Activated gamma-delta T cell (primary cell): ENCODE results near the gene SCGB1D2.

Source experiments
- DNase-seq: peaks from one replicate; lab custom pipeline; 2025; lab: John Stamatoyannopoulos, UW

SCGB1D2 gene

DNA sequence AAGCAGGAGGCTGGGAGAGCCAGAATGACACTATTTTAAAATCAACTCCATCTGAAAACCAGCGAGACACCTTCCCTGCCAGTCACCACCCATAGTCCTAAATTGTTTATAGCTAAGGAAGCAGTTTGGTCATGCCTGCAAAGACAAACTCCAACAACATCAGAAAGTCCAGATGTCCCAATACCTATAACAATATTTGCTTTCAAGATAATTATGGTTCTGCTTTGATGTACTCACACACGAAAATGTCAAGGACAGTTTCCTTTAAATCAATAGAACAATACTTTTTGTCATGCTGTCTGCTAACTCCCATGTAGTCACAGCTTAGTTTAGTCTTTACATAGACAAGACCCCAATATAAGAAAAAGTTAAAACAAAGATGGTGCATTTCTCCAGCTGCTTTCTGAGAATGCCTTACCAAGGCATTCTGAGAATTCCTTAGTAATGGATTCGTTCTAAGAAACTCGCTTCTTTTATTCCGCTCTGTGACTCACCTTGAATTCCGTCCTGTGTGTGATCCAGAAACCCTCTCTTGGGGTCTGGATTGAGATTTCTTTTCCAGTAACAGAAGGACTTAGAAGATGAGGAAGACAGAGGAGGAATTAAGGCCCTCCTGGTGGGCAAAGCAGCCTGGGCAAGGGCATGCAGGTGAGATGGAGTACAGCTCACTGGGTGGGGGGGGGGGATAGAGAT lies 18.4 kb downstream of the SCGB1D2 start:
- DNase-seq: no peak

DNA sequence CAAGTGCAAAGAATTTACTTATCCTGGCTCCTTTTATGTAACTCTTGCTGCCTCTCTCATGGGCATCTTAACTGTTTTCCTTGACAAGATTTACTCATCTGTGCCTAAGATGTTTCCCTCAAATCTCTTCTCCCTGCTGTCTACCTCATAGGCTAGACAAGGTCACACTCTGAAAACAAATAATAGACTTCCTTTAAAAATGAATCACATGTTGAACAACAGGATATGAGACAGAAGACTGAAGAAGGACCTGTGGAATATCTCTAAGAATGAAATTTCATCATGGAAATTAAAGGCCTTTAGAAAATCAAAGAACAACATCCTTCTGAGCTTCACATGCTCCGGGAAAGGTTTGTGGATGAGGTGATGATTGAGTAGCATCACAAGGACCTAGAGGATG lies 22.0 kb downstream of the SCGB1D2 start:
- DNase-seq: no peak

DNA sequence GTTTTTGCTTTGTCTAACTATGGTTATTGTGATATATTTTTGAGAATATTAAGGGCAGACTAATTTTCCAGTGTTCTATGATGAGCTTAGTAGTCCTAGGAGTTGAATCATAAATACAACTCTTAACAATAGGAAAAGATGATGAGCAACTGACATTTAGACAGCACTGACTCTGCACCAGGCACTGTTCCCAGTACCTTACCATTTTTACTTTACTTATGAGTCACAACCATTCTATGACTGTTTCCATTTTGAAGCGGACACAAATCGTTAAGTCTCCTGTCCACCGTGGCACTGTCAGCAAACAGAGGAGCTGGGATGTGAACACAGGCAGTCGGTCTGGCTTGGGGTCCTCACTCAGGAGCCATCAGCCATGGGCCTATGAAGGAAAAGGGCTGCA lies 24.5 kb downstream of the SCGB1D2 start:
- no peak for DNase-seq

DNA sequence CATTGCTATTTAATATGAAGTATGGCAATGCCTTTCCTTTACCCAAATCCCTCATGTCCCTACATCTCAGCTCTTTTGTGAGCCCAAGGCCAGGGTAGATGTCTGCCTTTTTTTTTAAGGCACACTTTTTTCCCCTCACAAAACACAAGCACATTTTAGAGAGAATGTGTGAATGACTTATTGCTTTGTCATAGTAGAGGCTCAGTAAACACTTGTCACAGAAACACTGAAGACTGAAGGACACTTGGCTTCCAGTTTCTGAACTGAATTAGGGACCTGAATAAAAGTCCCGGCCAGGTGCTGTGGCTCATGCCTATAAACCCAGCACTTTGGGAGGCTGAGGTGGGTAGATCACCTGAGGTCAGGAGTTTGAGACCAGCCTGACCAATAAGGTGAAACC lies 25.0 kb downstream of the SCGB1D2 start:
- DNase-seq: no peak

DNA sequence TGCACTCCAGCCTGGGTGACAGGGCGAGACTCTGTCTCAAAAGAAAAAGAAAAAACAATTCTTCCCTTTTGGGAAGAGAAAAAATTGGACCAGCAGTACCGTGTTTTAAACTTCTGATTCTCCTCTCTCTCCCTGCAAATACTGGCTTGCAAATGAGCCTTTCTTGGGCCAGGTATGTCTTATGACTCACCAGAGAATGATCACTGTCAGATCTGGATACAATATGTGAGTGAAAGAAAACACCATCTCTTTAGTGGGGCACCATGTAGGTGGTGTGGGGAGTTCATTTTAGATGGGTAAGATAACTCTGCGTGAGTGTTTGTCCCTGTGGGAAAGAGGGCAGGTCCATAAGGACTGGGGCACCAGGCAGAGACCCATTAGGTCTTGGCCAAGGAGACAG lies 25.5 kb downstream of the SCGB1D2 start:
- DNase-seq: no peak

DNA sequence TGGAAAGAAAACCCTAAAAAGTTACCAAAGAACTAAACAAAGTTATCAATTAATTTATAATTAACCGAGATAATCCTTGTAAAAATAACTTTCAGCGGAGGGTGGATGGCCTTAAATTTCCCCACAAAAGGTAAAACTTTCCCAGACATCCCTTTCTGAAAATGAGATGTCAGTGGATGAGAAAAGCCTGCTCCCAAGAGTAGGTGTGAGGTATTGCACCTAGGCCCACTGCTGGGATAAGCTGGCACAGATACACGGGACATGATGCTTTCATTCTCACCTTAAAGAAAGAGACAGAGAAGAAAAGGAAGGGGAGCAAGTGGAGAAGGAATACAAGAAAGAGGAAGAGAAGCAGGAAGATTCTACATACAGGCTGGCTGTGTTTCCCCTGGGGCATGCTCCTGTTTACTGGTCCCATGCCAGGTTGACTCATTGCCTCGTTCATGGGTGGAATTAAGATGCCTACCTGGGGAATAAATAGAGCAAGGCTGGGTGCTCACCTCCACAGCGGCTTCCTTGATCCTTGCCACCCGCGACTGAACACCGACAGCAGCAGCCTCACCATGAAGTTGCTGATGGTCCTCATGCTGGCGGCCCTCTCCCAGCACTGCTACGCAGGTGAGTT lies 27.7 kb downstream of the SCGB1D2 start, which contains the start of gene SCGB2A2:
Gene SCGB2A2 (plus strand): TSS at position 505 of the 625 bp plus-strand sequence. CDS start 59 bp downstream, at position 564.
- no peak for DNase-seq

DNA sequence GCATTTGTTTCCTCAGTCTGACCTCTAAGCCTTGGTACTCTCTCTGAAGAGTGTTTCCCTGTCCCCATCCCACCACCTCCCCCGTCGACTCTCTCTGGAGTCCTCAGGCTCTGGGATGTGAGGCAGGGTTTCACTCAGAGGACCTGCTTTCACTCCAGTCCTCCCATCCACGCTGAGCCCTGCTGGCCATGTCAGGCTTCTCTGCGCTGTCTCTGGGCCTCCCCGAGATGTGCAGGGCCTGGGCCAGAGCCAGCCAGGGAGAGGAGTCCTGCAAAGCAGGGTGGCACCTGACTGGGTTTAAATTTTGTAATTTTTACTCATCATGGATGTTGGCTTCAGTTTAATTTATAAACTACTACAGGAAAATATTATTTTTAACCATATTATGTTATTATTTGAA lies 31.2 kb downstream of the SCGB1D2 start:
- DNase-seq: no peak

DNA sequence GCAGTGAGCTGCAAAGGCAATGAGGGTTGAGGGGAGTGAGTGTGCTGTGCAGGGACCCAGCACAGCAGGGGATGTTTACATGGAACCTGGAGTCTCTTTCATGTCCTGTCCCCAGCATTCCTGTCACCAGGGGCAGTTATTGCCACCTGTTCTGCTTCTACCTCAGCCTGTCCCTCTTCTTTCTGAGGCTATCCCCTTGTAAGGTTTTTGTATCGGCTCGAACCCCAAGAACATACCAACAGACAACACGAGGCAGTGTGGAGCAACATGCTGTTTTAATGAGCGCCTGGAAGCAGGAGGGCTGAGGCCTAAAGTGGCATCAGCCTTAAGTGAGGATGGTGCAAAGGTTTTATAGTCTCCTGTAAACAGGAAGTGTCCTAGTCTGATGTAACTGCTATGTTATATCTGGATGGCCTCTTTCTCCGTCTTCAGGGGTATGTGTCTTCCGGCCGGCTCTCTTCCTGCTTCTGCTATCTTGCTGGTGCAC lies 31.8 kb downstream of the SCGB1D2 start:
- no peak for DNase-seq

DNA sequence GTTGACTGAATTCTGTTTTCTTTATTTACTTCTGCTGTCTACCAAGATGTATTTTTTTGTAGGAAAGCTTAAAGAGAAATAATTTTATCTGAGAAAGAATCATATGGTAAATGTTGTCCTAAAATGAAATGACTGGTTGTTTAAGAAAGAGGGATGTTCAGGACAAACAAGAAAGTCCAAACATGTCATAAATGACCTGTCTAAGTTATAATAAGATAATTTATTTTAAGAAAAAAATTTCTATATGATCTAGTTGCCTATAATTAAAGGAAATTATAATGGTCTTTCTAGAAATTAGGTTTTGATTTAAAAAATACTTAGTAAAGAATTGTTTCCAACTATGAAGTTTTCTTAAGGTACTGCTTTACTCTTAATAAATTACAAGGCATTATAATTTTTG lies 38.4 kb downstream of the SCGB1D2 start:
- DNase-seq: no peak
